HG03565 (cell line): ENCODE measurements around the gene HMGXB3.

Source experiments
- ATAC-seq: cut with Tn5 transposase; IDR thresholded peaks from one replicate; pipeline ENCODE4 v1.9.1; 2021; ENCODE audit warnings: mild to moderate bottlenecking, moderate library complexity; ENCODE audit not compliant: unreplicated experiment

Gene HMGXB3

DNA sequence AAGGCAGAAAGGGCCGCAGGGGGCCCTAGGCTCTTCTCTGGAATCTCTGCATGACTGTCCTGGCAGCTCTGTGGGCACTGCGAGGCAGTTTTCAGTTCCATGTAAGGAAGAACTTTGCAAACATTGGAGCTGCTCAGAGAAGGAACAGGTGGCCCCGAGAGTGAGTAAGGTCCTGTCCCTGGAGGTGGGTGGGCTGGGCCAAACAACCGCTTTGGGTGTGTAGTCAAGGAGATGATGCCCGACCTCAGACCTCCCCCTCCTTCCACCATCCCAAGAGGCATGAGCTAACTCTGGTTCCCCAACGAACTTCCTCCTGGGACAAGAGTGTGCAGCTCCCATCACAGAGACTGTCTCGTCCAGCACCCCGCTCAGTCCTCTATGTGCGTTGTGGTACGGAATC, 65.3 kb downstream of the HMGXB3 start:
- no peak for ATAC-seq

DNA sequence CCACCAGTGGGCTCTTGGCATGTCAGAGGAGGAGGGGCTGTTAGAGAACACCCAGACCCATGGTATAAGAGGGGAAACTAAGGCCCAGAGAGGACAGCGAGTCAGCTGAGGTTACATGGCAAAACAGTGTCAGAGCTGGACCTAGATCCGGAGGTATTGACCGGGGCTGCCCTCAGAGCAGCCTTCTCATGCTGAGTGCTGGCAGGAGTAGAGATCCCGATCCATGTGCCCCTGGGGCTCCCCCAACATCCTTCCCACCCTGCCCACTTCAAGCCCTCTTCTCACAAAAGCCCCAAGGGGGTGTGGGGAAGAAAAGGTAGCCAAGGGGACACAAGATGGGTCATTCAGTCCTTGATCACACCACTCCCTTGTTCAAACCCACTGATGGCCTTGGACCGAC, 65.9 kb downstream of the HMGXB3 start:
- ATAC-seq, result no peak

DNA sequence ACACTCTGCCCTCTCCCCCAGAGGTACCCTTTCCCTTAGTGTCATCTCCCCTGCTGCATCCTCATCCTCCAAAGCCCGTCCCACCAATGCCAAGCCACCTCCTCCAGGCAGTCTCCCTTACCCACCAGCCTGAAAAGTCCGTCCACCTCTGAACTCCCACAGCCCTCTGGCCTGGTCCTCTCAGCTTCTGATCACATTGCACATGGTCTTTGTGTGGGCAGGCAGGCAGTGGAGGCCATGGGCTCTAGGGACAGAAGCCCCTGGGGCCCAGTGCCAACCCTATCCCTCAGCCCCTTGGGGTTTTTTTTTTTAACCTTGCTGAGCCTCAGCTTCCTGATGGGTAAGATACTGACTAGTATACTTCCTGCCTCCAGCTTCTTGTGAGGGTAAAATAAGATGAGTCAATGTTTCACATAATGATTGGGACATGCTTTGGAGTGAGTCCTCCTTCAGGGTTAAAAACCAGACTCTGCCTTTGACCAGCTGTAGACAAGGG, 66.4 kb downstream of the HMGXB3 start:
- no peak for ATAC-seq

DNA sequence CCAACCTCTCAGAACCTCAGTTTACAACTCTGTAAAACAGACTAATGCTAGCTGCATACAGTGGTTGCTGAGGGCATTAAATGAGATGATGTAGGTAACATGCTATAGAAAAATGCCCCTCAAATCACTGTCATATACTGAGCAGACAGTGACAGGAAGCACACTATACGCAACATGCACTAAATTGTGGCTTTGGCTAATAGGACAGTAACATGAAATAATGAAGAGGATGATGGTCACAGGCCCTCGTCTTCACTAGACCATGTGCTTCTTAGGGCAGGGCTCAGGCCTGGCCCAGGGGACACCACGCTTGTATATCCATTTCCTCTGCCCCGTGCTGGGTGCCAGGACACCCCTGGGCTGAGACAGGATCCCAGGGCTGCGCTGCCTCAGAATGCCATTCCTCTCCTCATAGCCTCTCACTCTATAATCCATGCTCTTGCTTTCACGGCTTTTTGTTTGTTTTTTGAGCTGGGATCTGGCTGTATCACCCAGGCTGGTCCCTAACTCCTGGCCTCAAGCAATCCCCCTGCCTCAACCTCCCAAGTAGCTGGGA, 66.9 kb downstream of the HMGXB3 start:
- ATAC-seq, result no peak

DNA sequence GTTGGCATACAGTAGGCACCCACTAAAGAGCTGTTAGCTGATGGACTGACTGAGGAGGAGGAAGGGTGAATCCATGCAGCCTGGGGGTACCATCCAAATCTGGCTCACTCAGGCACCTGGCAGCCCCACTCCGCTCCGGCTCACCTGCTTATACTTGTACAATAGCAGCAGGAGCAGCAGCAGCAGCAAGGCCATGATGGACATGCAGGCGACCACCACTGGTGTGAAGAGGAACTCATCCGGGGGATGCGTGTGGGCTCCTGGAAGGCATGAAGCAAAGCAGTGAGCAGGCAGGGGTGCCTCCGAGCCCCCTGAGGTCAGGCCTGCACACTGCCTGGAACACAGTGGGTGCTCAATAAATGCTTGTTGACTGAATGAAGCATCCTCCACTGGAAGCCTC, 67.5 kb downstream of the HMGXB3 start:
- ATAC-seq, result no peak

DNA sequence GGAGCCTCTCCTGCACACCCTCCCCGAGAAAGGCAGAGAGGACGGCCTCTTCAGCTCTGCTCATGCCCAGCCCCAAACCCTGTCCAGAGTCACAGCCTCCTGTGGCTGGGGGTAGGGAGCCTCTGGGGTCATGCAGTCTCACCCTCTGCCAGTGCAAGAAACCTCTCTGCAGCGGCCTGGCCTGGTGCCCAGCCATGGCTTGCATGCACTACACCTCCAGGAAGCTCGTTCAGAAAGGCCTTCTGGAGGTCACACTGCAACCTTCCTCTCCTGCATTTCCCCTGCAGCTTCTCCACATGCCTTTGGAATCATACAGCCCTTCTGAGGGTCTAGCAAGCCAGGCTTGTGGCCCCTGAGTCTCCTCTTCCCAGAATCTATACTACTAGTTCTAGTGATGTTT, 67.9 kb downstream of the HMGXB3 start:
- no peak for ATAC-seq

DNA sequence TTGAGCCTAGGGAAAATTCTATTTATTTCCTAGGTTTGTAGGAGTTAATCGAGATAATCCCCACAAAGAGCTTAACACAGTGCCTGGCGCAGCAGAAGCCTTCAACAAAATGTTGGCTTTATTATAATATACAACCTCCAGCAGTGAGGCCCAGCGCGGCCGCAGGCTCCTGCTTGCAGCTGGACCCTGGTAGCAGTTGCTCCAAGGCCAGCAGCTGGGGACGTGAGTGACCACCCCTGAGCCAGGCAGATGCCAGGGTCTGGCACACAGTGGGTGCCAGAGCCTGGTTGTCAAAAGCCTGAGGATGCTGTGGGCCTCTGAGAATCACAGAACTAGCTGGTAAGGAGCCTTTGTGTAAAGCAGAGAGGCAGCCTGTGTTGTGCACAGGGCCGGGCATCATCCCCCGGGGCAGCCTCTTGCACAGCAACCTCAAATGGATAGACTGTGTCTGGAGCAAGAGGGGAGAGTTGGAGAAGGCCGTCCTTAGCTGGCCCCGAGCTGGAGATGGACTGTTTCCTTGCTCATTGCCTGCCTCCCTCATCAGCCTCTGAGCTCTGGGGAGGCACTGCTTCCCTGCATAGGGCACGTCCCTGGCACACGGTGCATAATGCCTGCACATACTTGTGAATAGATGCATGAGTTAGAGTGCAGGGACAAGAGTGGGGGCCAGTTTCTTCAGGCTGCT, 68.6 kb downstream of the HMGXB3 start:
- ATAC-seq, result no peak

DNA sequence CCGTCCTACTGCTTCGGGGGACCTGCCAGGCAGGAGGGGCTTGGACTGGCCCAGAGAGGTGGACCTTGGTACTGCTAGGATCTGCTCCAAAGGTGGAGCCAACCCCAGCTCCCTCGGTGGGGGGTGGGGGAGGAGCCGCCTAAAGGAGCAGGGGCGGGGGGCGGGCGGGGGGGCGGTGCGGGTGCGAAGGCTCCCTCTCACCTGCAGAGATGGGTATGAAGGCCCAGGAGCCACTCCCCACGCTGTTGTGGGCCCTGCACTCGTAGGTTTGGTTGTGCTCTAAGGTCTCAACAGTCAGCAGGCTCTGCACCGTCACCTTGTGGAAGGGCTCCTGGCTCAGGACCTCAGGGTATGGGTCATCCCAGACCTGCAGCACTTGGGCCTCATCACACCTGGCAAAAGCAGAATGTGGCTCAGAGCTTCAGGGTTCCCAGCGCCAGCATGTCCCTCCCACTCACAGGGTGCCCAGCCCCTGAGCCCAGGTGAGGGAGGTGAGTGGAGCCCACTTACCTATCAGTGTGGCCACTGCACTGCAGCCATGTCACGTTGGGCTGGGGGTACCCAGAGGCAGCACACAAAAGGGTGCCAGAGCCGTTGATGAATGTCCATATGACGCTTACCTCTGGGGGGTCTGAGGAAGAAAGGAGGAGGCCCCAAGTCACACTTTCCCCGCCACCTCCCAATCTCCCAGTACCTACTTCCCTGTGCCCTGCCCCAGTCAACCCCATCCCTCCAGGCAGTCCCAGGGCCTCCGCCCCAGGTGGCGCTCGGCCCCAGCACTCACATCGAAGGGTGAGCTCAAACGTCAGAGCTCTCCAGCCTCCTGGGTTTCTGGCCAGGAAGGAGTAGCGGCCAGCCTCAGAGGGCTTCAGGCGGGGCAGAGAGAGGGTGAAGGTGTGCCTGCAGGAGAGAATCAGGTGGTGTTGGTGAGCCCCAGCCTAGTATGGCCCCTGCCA, 69.4 kb downstream of the HMGXB3 start:
- no peak for ATAC-seq

DNA sequence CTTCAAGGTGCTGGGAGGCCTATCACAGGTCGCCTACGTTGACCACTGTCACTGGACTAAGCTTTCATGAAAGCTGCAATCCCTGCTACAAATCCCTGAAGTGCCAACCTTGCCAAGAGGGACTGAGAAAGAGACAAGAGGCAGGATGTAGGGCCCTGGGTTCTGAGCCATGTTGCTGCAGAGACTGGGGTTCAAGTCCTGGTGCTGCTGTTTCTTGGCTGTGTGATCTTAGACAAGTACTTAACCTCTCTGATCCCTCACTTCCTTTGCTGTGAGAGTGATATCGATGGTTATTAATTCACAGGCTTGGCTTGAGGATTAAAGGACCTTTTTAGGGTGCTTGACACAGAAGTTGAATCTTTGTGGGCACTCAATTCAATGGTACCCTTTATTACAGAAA, 70.3 kb downstream of the HMGXB3 start:
- ATAC-seq, result no peak

DNA sequence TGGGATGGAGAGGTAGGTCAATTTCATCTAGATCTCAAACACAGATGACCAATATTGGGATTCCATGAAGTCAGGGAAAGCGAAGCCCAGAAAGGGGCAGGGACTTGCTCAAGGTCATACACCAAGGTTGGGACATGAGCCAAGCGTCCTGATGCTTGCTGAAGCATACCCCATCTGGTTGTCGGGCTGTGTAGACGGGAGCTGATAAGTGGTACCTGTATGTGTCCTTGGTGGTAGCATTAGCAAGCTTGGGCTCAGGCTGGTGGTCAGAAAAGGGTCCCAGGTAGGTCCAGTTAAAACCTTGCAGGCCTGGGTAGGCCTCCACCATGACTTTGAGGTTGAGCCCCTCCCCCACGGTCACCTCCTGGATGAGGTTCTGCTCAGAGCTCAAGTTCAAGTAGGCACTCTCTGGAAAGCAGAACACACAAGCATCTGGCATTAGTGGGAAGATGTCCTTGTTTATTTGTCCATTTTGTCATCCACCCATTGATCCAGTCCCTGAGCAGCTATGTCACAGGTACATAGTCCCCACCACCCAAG, 72.6 kb downstream of the HMGXB3 start:
- no peak for ATAC-seq

DNA sequence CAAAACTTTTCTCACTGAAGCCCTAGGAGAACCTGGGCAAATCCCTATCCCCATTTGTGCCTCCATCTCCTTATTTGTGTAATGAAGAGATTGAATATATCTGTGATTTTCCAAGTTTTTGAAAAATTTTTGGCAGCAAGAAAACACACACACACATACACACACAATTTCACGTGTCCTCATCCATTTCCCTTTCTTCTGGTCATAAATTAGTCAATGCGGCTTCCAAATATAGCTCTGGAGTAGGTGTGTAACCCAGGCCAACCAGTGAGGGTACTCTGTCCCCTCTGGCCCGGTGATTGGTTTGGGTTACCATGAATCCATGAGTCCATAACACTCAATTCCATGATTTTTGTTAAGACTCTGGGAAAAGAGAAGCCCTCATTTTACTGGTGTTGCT, 73.1 kb downstream of the HMGXB3 start:
- ATAC-seq, result no peak

DNA sequence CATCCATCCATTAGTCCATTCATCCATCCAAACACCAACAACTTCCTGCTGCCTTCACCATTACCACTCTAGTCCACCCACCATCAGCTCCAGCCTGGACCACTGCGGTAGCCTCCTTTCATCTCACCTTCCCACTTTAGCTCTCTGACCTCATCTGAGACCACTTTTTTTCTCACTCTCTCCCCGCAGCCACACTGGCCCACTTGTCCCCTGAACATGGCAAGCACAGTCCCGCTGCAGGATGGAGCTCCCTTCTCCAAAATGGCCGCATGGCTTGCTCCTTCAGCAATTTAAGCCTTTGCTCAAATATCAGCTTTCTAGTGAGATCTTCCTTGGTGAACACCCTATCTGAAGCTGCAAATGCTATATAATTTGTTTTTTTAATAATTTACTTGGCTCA, 74.7 kb downstream of the HMGXB3 start:
- ATAC-seq, result no peak

DNA sequence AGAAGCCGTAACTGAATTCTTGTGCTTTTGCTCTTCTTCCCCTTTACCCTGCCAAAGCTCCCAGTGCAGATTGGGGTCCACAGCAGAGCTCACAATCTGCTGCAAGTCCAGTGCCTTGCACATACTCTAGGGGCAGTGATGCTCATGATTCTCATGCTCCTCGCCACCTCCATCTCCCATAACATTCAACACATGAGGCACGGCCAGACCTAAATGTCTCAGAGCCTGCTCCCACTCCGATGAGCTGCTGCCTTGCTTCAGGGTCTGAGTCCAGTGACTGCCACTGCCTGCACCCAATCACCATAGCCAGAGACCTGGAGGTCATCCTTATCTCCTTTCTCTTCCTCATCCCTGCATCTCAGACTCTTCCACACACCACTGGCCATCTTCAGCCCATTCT, 75.3 kb downstream of the HMGXB3 start:
- ATAC-seq, result no peak

DNA sequence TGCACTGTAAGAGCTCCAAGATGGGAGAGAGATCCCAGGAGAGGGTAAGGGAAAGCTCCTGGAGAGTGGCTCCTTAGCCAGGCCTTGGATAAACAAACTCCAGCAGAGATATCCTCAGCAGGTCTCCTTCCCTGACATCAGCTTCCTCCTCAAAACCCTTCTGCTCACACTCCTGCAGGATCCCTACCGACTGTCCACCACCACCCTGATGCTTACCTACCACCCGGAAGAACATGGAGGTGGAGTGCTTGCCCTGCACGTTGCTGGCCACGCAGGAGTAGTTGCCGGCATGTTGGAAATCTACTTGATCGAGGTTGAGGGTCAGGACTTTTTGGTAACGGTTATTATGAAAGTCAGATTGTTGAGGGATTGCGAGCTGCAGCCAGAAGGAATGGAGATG, 76.5 kb downstream of the HMGXB3 start:
- no peak for ATAC-seq

DNA sequence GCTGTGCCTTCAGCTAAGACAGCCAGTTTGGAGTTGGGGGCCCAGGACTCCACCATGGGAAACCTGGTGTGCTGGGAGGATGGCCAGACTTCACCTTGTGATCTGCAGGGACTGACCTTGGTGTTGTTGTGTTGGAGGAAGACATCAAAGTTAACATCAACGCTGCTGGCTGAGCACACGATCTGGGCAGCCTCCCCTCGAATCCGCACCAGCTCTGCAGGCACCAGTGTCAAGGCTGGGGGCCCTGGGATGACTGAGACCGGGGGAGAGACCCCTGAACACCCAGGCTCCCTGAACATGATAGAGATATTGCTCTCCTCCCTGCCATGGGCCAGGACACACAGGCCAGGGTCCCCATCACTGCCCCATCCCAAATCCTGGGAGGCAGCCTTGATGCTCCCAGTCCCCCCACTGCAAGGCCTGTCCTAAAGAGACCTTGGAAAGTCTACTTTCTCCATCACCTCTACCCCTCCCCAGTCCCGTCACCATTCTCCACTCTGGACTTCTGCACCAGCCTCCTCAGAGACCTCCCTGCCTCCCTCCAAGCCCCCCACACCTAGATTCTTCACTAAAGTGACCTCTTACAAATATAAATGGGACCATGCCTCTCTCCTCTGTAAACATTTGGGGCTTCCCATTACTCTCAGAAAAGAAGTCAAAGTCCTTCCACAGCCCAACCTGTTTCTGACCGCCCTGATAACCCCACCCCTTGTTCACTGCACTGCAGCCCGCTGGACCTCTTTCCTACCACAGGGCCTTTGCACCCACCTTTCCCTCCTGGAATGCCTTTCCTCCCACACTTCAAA, 77.7 kb downstream of the HMGXB3 start:
- no peak for ATAC-seq

DNA sequence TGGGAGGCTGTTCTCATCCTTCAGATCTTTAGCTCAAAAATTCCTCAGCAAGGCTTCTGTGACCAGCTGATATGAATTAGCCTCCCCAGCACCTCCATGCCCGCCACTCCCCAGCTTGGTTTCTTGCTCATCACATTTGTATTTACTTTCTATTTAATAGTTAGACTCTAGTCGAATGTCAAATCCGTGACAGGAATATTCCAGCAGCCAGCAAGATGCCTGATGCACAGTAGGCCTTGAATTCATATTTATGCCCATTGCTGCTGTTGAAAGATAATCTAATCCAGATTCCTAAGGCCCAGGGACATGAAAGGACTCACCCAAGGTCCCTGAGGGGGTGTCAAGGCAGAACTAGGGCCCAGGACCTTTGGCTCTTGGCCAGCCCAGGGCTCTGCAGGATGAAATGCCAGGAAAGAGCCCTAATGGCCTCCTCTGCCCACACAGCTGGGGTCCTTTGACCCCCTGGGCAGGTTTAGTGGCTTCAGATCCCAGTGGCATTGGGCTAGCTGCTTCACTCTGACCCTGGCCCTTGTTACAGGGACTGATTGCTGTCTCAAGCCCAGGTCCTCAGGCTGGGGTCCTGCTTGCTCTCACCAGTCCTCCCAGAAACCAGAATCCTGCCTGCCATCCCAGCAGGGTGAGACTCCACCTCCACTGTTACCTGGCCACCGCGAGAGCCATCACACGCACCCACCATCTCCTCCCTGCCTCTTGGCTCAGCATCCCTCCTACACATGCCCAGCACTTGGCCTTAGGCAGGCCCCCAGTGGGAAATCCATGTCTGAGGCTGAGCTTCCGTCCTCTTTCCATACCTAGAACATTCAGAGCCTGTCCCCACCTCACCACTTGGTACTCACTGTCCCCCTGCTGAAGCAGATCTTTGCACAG, 78.5 kb downstream of the HMGXB3 start:
- no peak for ATAC-seq

DNA sequence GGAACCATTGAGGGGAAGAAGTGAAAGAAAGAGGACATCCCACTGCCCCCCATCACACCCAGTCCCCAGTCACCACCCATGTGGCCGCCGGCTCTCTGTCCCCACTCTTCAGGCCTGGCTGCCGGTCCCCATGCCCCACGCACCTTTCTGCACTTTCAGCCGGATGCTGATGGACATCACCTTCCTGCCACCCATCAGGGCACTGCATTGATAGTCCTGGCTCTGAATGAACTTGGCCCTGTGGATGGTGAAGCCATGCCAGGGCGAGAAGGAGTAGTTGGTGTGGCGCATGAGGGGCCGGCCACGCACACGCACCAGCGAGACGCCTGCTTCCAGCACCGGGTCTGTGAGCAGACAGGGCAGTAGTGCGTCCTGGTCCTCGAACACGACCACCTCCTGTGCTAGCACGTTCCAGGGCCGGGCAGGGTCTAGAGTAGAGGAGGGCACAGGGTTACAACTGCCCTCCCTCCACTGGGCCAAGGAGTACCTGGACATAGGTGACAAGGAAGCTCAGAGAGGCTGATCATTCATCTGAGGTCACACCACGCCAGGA, 79.4 kb downstream of the HMGXB3 start:
- no peak for ATAC-seq

DNA sequence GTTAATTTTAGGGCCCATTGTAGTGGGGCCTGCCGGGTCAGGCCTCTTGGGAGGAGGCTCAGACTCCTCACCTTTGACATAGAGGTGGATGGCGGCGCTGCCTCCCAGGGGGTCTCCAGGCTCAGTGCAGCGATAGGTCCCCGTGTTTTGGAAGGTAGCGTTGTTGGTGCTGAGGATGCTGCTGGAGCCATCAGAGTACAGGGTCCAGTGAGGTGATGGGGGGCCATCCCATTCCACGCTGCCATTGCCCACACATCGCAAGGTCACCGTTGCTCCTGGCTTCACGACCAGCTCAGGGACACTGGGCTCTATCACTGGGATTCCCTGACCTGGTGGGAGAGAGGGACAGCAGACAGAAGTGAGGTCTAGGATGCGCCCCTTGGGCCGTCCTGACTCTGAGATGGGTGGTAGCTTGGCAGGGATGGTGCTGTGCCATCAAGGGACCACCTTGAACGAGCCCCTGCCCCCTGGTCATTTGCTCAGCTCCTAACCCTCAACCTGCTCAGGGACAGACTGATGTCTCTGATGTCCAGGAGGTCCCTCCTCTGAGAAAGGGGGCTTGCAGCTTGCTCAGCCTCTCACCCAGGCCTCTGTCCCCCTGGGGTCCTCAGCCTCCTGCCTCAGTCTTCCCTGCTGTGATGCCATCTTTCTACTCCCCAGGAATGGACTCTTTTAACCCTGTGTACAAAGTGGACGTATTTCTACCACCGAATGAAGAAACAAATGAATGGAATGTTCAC, 80.3 kb downstream of the HMGXB3 start:
- no peak for ATAC-seq
